NCI-H1694 (cell line): ENCODE measurements around the gene FOXD2.

Experiments used
- DNase-seq: peaks from one replicate; lab custom pipeline; 2025; lab: John Stamatoyannopoulos, UW

The FOXD2 gene

DNA sequence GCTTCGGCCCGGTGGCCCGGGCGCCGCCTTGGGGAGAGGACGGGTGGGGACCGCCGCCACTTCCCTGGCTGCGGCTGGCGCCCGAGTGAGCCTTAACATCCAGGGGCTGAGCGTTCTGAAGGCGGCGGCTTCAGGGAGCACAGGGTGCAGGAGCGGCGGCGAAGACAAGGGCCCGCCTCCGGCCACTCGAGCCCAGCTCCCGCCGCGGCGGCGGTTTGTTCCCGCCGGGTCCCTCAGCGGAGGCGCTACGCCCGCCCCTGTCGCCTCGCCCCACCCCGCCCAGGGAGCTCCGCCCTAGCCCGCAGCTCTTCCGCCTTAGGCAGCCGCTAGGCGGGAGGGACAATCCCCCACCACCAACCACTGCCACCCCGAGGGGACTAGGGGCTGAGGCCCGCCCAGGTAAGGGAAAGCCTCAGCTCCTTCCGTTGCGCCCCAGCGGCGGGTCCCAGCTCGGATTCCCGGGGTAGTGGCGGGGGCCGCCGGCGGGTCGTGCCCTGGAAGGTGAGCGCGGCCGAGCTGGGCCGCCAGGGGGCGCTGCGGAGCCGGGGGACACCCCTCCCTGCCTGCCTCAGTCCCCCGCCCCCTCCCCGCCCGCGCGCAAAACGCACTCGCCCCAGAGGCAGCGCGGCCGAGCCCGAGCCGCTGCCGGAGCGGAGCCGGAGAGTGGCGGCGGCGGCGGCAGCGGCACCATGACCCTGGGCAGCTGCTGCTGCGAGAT is at the start of gene FOXD2:
Gene FOXD2, plus strand, starts transcription at position 598 of the 718 bp plus-strand sequence. Its CDS starts 92 bp downstream, at position 690.
- DNase-seq, result peak; percentile 82

DNA sequence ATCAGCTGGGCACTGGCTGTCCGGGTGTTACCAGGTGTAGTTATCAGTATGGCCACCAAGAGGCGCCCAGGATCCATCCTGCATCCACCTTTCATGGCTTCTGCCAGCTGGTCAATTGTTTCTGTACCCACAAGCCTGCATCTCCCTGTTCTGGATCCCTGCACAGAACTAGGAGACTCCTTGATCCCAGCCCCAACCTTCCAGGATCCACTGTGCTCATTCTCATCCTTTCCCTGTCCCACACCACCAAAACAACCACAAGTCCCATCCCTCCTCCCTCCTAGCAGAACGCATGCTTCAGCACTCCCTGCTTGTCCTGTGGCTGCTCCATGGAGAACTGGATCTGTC is 49.0 kb upstream of the FOXD2 start:
- peak; percentile 70 for DNase-seq

DNA sequence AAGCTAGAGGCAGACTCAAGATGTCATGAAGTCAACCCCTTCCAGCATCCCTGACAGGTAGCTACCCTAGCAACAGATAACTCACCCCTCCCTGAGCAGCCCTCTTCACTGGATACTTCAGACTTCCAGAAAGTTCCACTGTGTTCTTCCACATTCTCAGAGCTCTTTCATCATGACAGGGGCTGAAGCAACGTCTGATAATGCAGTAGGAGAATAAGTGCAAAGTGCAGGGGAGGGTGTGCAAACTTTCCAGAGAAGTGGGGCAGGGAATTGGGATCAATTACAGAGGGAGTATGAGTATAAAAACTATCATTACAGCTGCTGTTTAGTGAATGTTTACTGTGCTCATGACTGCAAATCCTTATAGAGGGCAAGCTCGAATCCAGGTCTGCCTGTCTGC is 48.1 kb upstream of the FOXD2 start:
- DNase-seq, result no peak

DNA sequence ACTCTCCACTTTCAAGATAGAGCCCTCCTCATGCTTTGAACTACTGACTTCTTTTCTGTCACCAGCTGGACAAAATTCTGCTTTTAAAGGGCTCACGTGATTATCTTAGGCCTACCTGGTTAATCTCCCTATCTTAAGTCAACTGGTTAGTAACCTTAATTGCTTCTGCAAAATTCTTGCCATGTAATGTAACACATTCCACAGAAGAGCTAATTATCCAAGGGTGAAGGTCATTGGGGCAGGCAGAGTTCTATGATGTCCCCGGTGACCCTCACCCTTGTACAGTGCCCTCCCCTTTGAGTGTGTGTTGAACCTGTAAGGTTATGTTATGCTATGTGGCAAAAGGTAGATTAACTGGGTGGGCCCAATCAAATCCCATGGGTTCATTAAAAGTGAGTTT is 47.0 kb upstream of the FOXD2 start:
- no peak for DNase-seq

DNA sequence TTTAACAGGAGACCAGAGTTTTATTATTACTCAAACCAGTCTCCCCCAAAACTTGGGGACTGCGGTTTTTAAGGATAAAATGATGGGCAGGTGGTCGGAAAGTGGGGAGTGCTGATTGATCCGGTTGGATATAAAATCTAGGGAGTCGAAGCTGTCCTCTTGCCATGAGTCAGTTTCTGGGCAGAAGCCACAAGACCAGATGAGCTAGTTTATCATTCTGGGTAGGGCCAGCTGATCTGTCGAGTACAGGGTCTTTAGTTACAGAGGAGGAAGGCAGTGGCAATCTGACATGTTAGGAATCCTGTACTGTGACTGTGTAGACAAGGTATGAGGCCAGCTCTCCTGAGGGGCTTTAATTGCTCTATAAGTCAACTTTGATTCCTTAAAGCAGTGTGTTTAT is 44.7 kb upstream of the FOXD2 start:
- no peak for DNase-seq

DNA sequence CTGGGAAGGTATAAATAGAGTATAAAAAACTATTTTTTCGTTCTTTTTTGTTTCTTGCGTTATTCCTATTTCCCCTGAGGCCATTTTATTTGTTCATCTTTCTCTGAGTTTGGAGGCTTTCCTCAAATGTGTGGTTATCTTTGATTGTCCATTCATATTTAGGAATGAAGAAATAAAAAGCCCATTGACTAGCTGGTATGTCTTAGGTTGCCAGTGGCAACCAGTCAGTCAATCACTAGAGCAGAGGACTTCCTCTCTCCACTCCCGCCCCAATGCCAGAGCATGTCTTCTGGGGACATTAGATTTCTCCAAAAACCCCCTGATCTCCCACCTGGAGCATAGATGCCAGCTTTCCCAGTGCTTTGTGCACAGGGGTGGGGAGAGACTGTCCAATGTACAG is 42.4 kb upstream of the FOXD2 start:
- no peak for DNase-seq

DNA sequence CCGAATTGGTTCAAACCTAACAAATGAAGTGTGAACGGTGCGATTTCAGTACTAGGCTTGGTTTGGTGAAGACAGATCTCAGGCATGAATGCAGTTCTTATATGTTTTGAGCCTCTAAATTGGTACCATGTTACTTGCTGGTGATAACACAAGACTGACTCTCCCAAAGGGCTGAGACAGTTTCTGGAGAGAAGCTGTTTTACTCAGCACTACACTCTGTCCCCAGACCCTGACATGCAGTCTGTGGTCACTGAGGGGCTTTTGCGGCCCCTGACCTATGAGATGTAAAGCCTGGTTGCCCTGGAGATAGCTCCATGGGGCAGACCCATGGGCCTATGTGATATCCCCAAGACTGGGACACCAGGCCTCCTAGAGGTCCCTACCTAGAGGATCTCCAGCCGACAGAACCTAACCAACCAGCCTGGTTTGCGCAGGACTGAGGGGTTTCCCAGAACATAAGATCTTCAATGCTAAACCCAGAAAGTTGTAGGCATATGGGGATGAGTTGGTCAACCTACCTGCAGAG is 41.1 kb upstream of the FOXD2 start:
- no peak for DNase-seq

DNA sequence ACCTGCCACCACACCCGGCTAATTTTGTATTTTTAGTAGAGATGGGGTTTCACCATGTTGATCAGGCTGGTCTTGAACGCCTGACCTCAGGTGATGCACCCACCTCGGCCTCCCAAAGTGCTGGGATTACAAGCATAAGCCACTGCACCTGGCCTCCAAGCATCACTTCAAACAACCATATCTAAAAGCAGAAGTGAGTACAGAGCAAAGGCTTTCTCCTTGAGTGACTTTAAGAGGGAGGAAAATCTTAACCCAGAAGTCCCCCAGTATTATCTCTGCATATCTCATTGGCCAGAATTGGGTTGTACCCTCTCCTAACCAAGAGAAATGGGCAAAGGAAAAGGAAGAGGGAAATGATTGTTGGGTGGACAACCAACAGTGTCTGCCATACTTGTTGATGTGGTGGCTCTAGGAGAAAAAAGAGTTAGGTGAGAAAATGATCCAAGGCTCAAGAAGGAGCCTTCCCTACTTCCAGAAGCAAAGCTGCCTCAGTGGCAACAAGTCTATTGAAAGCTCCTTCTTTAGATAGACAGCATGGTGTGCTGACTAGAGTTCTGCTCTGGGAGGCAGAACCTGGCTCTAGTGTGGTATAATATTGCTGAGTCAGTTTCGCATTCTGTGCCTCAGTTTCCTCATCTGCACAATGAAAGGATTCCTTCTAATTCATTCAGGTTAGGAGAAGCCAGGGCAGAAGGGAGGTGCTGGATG is 38.6 kb upstream of the FOXD2 start:
- no peak for DNase-seq

DNA sequence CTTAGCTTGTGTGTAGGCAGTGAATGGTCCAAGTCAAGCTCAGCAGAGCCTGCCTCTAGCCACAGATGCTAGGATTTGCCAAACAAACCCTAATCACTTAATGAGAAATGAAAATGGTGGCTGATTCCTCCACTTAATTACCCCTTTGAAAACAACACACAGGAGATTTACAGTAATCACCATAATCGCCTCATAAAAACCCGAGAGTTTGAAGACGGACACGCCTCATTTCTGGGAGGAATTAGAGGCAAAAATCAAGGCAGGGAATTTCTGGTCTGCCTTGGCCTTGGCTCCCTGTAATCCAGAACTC is 38.0 kb upstream of the FOXD2 start:
- DNase-seq, result no peak

DNA sequence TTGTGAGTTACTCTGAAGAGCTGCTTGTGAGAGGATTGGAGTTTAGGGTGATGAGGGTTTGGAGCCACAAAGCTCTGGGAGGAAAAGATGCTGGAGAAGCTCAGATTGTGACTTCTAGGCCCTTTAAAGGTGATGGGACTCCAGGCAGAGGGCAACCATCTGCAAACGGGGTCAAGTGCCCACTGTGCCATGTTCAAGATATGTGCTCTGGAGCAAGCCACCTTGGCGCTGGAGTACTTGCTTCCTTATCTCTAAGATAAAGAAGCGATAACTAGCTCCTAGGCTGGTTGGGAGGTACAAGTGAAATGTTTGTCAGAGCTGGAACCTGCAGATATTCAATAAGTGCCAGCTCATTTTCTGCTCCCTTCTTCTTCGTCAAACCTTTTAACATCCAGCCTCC is 36.1 kb upstream of the FOXD2 start:
- DNase-seq, result no peak

DNA sequence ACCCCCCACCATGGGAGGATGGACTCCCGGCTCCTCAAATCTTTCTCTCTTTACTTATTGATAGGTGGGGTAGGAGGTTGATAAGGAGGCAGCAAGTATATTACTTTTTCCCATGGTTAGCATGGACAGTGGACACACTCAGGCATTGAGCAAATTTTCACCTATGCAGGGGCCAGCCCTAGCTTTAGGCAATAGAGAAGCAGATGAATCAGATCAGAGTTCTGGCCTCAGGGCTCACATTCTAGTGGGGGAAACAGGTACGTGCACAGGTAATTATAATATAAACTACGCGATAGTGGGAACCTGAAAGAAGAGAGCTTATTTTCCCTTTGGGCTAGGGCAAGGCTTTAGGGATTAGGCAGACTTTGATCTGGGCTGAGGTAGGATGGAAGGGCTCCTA is 35.3 kb upstream of the FOXD2 start:
- no peak for DNase-seq

DNA sequence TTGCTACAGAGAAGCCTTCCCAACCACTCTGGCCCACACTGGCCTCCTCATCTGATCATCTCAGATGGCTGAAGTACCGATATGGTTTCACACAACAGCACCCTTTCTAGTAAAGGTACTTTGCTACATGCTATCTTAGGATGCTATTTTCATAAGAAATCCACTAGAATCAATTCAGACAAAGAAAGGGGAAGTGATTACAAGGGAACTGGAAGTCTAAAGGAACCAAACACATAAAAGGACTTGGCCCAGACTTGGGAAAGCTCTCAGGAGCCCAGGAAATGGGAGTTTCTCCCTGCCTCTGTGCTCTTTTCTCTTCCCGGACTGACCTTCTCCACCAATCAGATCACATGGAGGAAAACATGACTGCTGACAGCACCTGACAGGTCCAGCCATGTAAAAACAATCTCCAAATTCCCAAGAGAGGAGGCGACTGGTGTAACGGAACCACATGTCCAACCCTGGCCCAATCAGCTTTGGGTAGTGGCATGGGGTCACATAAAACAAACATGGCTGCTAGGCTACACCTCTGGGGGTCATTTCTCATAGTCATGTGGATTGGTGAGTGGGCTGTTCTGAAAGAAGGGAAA is 34.4 kb upstream of the FOXD2 start:
- no peak for DNase-seq

DNA sequence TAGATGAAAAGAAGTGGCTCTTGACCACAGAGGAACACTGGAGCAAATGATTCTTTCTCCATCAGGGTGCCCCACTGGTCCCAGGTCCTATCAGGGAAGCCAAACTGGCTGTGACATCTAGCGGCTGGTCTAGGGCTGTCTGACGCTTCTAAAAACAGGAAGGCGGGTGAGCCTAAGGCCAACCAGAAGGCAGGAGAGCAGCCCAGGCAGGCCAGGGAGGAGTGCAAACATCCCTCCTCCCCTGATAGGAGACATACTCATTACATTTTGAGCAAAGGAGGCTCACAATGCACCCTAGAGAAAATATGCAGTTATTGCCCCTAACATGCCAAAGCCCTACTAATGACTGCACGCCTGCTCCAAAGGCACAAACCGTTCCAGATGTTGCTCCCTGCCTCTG is 32.1 kb upstream of the FOXD2 start:
- DNase-seq, result no peak

DNA sequence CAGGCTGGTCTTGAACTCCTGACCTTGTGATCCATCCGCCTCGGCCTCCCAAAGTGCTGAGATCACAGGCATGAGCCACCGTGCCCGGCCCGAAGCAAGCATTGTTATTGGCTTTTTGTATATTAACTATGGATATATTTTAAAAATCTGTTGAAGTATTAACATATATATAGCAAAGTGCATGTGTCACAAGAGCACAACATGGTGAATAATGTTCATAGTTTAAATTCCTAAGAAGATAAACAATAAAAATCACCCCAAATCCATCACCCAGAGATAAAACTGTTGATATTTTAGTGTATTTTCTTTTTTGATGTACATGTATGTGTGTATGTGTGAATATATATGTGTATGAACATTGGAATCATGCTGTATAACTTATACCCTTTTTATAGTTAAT is 30.9 kb upstream of the FOXD2 start:
- no peak for DNase-seq

DNA sequence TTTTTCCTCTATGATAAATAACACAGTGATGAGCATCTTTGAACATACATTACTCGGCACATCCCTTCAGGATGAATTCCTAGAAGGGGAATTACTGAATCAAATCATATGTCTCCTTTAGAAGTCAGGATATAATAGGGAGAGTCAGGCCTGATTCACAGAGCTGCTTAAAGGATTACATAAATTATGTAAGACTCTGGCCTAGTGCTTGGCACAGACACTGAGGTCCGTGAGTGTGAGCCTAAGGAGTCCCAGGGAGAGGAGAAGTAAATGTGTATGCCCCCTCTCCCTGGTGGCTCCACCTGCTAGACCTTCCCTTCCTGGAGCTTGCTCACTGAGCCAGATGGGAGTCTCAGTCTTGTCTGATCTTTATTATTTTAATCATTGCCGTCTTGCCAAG is 30.4 kb upstream of the FOXD2 start:
- DNase-seq, result no peak

DNA sequence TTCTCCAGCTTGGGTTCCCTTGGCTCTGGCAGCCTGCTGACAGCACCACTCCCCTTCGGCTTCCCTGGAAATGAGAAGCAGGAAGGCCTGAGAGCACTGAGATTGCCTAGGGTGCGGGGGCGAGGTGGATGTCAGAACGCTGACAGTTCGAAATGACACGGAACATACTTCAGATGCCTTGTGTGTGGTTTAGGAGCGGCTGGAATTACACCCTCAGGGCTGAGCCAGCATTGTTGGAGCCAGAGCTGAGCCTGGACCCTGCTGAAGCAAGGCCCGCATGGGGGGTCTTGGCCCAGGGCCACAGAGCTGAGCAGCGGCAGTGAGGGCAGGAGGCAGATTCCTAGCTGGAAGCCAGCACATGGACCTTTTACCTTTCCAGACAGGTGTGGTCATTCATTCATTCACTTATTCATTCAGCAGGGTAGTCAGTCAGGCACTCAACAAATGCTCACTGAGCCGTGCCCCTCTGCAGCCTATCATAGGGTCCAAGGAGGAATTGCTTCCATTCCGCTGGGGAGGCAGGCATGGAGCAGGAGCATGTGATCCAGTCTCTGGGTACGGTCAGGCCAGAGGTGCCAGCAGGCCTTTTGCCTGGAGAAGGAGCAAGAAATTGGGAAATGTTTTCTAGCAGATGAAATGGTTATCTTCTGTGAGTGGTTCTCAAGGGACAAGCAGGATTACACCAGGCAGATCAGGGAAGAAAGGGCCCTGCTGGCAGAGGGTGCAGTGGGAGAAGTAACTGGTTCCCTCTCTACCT is 28.4 kb upstream of the FOXD2 start:
- DNase-seq, result no peak

DNA sequence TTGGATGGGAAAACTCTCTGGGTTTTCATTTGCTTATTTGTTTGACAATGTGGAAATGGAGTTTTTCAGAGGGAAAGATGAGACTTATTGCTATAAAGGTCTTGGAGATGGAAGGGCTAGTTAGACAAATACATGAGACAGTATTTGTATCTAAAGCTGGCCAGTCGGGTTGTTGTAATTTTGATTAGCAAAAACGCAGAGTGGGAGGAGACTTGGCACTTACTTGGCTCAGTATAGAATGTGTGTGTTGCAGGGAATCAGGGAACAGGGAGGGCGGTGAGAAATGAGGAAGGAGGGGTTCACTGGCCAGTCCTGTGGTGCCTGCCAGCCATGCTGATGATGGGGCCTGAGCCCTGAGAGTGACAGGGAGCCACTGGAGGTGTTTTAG is 27.8 kb upstream of the FOXD2 start:
- no peak for DNase-seq

DNA sequence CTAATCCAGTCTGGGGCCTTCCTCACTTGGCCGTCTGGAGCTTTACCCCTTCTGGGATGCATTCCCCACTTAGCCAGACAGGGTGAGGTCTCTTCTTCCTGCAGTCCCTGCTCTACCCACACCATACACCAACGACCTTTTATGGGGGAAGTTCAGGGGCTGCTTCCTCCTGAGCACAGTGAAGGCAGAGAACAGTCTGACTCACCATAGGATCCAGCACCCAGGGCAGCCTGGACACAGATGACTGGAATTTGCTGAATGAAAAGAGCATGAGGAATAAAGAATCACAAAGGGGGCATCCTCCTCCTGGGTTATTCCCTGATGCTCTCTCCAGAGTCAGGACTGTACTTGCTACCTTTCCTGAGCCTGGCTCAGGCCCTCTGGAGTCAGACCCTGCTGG is 26.4 kb upstream of the FOXD2 start:
- DNase-seq, result no peak

DNA sequence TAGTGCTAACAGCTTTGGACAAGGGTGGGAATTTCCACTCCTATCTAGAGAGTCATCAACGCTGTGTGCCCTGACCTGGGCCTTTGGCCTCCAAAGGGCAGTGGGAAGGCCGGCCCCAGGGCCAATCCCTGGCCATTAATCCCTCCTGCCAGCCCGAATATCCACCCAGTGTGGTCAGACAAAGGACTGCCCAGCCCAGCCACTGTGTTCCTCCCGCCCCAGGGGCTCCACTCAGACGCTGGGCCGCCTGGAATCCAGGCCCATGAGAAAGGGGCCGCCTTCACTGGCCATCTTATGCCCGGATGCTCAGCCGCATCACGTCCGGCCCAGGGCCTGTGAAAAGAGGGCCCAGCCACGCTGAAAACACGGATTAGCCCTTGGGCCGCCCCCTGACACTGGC is 25.4 kb upstream of the FOXD2 start:
- no peak for DNase-seq

DNA sequence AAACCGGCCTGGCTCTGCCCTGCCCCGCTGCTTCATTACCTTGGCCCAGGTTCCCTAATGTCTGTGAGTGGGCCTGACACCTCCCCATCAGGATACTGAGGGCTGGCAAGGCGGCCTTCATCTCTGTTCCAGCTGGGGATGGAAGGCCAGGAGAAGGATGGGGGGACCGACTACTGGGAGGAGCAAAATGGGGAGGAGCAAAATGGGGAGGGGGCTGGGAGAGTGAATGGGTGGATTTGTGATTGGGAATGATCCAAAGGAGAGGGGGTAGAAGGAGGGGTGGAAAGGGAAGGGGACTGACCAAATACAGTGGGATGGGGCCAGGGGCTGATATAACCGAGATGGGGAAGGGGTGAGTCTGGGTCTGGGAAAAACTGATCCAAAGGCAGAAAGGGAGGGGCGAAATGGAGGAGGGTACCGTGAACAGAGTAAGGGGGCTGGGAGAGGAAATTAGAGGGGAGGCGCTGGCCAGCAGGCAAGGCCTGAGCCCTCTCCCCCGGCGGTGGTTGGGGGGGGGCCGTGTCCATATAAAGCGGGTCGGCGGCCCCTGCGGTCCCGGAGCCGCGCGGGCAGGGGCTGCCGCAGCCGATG is 22.0 kb upstream of the FOXD2 start, which contains the start of gene FOXE3:
Gene FOXE3, plus strand, starts transcription at position 558 of the 591 bp plus-strand sequence. Its CDS starts 31 bp downstream, at position 589.
- DNase-seq, result no peak

DNA sequence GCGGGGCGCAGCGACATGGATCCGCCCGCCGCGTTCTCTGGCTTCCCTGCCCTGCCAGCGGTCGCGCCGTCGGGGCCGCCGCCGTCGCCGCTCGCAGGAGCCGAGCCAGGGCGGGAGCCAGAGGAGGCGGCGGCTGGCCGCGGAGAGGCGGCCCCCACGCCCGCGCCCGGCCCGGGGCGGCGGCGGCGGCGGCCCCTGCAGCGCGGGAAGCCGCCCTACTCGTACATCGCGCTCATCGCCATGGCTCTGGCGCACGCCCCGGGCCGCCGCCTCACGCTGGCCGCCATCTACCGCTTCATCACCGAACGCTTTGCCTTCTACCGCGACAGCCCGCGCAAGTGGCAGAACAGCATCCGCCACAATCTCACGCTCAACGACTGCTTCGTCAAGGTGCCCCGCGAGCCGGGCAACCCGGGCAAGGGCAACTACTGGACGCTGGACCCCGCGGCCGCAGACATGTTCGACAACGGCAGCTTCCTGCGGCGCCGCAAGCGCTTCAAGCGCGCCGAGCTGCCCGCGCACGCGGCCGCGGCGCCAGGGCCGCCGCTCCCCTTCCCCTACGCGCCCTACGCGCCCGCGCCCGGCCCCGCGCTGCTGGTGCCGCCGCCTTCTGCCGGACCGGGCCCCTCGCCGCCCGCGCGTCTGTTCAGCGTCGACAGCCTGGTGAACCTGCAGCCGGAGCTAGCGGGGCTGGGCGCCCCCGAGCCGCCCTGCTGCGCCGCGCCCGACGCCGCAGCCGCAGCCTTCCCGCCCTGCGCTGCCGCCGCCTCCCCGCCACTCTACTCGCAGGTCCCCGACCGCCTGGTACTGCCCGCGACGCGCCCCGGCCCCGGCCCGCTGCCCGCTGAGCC is 21.3 kb upstream of the FOXD2 start:
- DNase-seq, result no peak
